ENCODE measurements around the gene RARB. TPM values are rescaled to one million over a fixed set of nuclear protein-coding genes. Genes with fewer than 3 reads are reported as not detected.
A peak's percentile ranks its signal among the peaks of the same experiment; 100 is the strongest.

Gene RARB
- total RNA-seq, 1 donor from 2014 or later, result 1.8 TPM

GRCh38 chr3:25536521-25537391, 108.7 kb downstream of the RARB start:
- H4K20me1 ChIP-seq (ENCODE audit: low read depth), result no peaks in the 10 kb centered on the region
- Mint-ChIP-seq H3K27ac (no peak overlapping the region), H3K4me3 (no peak overlapping the region)

GRCh38 chr3:25537516-25537915, 109.5 kb downstream of the RARB start:
- no peak overlapping the region for H3K4me2 ChIP-seq
- H2AFZ ChIP-seq (replicated peaks), result no peak overlapping the region
- Mint-ChIP-seq H3K9me3 (peaks cover 3% of the 10 kb centered on the region), H3K27ac (no peak overlapping the region), H3K27me3 (ENCODE audit: insufficient read depth, low read depth) (no peaks in the 10 kb centered on the region), H3K36me3 (no peaks in the 10 kb centered on the region), H3K4me3 (no peak overlapping the region), H3K4me1 (peaks cover 4% of the 10 kb centered on the region)
- no peak overlapping the region for H3K4me3 ChIP-seq
- DNase-seq (ENCODE audit: low spot score), result no peak
- no peaks in the 10 kb centered on the region for H3K27me3 ChIP-seq
- no peaks in the 10 kb centered on the region for H3K36me3 ChIP-seq
- no peaks in the 10 kb centered on the region for H3K79me2 ChIP-seq (ENCODE audit: low read depth)
- no peak overlapping the region for H3K9ac ChIP-seq
- no peak overlapping the region for H3K27ac ChIP-seq
- H4K20me1 ChIP-seq (ENCODE audit: low read depth), result no peaks in the 10 kb centered on the region
- H3K4me1 ChIP-seq, result peaks cover 6% of the 10 kb centered on the region
- TF ChIP-seq EZH2phosphoT487 (IDR thresholded peaks at IDR 0.05) (no peak), CTCF (IDR thresholded peaks at IDR 0.05) (no peak), EZH2 (IDR thresholded peaks at IDR 0.05) (no peak)
- H3F3A ChIP-seq (ENCODE audit: low read depth), result no peaks in the 10 kb centered on the region
- H3K9me3 ChIP-seq (ENCODE audit: low read depth), result no peaks in the 10 kb centered on the region

More at GRCh38 chr3:25536521-25537391, 108.7 kb downstream of the RARB start:
- Mint-ChIP-seq H3K4me1 (peaks cover 4% of the 10 kb centered on the region), H3K27me3 (ENCODE audit: insufficient read depth, low read depth) (no peaks in the 10 kb centered on the region), H3K36me3 (no peaks in the 10 kb centered on the region), H3K9me3 (peaks cover 8% of the 10 kb centered on the region)
- Histone ChIP-seq H3K36me3 (no peaks in the 10 kb centered on the region), H2AFZ (replicated peaks) (peak overlapping the region; percentile 29), H3K79me2 (ENCODE audit: low read depth) (no peaks in the 10 kb centered on the region), H3K9me3 (ENCODE audit: low read depth) (no peaks in the 10 kb centered on the region), H3K9ac (no peak overlapping the region), H3K4me1 (peaks cover 6% of the 10 kb centered on the region), H3K4me3 (no peak overlapping the region), H3K27me3 (no peaks in the 10 kb centered on the region), H3K4me2 (no peak overlapping the region), H3F3A (ENCODE audit: low read depth) (no peaks in the 10 kb centered on the region), H3K27ac (no peak overlapping the region)
- DNase-seq (ENCODE audit: low spot score), result no peak
- TF ChIP-seq CTCF (IDR thresholded peaks at IDR 0.05) (no peak), EZH2phosphoT487 (IDR thresholded peaks at IDR 0.05) (no peak), EZH2 (IDR thresholded peaks at IDR 0.05) (no peak)

- H3K4me3 Mint-ChIP-seq, result no peak overlapping the region
- H3K27ac ChIP-seq, result no peak overlapping the region
- H3K27ac Mint-ChIP-seq, result no peak overlapping the region
- H3K4me1 ChIP-seq, result peaks cover 6% of the 10 kb centered on the region
- no peak overlapping the region for H3K4me2 ChIP-seq
- H3K79me2 ChIP-seq (ENCODE audit: low read depth), result no peaks in the 10 kb centered on the region
- H4K20me1 ChIP-seq (ENCODE audit: low read depth), result no peaks in the 10 kb centered on the region
- no peaks in the 10 kb centered on the region for H3K36me3 ChIP-seq
- no peaks in the 10 kb centered on the region for H3K27me3 ChIP-seq
- peaks cover 4% of the 10 kb centered on the region for H3K4me1 Mint-ChIP-seq
- peaks cover 3% of the 10 kb centered on the region for H3K9me3 Mint-ChIP-seq
- H3F3A ChIP-seq (ENCODE audit: low read depth), result no peaks in the 10 kb centered on the region
- no peaks in the 10 kb centered on the region for H3K9me3 ChIP-seq (ENCODE audit: low read depth)
- no peak overlapping the region for H3K4me3 ChIP-seq
- no peak overlapping the region for H2AFZ ChIP-seq (replicated peaks)
- no peak for TF ChIP-seq EZH2phosphoT487 (IDR thresholded peaks at IDR 0.05)
- no peak for TF ChIP-seq CTCF (IDR thresholded peaks at IDR 0.05)
- TF ChIP-seq EZH2 (IDR thresholded peaks at IDR 0.05), result no peak
- no peaks in the 10 kb centered on the region for H3K36me3 Mint-ChIP-seq
- no peak for DNase-seq (ENCODE audit: low spot score)
- no peaks in the 10 kb centered on the region for H3K27me3 Mint-ChIP-seq (ENCODE audit: insufficient read depth, low read depth)
- H3K9ac ChIP-seq, result no peak overlapping the region
Measured at GRCh38 chr3:25540273-25540672, 112.2 kb downstream of the RARB start.
